ENCODE results near the gene ATAD1. TPM values are rescaled to one million over a fixed set of nuclear protein-coding genes. Genes with fewer than 3 reads are reported as not detected.

Gene ATAD1
- total and polyA plus RNA-seq, 2 of the 8 experiments (the other 6 are each of a cell fraction or from before 2014, with no cell fraction given): 8.9 to 35.3 TPM

GRCh38 chr10:87804939-87805569 is 13.0 kb downstream of the ATAD1 start (continued):
- no peak for TF ChIP-seq RFX5 (IDR thresholded peaks at IDR 0.05; ENCODE audit: borderline replicate concordance, low read depth, low read length)
- TF ChIP-seq, protein P1, sequence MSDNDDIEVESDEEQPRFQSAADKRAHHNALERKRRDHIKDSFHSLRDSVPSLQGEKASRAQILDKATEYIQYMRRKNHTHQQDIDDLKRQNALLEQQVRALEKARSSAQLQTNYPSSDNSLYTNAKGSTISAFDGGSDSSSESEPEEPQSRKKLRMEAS (IDR thresholded peaks at IDR 0.05): no peak
- TF ChIP-seq, protein P2, sequence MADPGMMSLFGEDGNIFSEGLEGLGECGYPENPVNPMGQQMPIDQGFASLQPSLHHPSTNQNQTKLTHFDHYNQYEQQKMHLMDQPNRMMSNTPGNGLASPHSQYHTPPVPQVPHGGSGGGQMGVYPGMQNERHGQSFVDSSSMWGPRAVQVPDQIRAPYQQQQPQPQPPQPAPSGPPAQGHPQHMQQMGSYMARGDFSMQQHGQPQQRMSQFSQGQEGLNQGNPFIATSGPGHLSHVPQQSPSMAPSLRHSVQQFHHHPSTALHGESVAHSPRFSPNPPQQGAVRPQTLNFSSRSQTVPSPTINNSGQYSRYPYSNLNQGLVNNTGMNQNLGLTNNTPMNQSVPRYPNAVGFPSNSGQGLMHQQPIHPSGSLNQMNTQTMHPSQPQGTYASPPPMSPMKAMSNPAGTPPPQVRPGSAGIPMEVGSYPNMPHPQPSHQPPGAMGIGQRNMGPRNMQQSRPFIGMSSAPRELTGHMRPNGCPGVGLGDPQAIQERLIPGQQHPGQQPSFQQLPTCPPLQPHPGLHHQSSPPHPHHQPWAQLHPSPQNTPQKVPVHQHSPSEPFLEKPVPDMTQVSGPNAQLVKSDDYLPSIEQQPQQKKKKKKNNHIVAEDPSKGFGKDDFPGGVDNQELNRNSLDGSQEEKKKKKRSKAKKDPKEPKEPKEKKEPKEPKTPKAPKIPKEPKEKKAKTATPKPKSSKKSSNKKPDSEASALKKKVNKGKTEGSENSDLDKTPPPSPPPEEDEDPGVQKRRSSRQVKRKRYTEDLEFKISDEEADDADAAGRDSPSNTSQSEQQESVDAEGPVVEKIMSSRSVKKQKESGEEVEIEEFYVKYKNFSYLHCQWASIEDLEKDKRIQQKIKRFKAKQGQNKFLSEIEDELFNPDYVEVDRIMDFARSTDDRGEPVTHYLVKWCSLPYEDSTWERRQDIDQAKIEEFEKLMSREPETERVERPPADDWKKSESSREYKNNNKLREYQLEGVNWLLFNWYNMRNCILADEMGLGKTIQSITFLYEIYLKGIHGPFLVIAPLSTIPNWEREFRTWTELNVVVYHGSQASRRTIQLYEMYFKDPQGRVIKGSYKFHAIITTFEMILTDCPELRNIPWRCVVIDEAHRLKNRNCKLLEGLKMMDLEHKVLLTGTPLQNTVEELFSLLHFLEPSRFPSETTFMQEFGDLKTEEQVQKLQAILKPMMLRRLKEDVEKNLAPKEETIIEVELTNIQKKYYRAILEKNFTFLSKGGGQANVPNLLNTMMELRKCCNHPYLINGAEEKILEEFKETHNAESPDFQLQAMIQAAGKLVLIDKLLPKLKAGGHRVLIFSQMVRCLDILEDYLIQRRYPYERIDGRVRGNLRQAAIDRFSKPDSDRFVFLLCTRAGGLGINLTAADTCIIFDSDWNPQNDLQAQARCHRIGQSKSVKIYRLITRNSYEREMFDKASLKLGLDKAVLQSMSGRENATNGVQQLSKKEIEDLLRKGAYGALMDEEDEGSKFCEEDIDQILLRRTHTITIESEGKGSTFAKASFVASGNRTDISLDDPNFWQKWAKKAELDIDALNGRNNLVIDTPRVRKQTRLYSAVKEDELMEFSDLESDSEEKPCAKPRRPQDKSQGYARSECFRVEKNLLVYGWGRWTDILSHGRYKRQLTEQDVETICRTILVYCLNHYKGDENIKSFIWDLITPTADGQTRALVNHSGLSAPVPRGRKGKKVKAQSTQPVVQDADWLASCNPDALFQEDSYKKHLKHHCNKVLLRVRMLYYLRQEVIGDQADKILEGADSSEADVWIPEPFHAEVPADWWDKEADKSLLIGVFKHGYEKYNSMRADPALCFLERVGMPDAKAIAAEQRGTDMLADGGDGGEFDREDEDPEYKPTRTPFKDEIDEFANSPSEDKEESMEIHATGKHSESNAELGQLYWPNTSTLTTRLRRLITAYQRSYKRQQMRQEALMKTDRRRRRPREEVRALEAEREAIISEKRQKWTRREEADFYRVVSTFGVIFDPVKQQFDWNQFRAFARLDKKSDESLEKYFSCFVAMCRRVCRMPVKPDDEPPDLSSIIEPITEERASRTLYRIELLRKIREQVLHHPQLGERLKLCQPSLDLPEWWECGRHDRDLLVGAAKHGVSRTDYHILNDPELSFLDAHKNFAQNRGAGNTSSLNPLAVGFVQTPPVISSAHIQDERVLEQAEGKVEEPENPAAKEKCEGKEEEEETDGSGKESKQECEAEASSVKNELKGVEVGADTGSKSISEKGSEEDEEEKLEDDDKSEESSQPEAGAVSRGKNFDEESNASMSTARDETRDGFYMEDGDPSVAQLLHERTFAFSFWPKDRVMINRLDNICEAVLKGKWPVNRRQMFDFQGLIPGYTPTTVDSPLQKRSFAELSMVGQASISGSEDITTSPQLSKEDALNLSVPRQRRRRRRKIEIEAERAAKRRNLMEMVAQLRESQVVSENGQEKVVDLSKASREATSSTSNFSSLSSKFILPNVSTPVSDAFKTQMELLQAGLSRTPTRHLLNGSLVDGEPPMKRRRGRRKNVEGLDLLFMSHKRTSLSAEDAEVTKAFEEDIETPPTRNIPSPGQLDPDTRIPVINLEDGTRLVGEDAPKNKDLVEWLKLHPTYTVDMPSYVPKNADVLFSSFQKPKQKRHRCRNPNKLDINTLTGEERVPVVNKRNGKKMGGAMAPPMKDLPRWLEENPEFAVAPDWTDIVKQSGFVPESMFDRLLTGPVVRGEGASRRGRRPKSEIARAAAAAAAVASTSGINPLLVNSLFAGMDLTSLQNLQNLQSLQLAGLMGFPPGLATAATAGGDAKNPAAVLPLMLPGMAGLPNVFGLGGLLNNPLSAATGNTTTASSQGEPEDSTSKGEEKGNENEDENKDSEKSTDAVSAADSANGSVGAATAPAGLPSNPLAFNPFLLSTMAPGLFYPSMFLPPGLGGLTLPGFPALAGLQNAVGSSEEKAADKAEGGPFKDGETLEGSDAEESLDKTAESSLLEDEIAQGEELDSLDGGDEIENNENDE (IDR thresholded peaks at IDR 0.05; ENCODE audit: insufficient replicate concordance, low read length): no peak
- TF ChIP-seq, protein P3, sequence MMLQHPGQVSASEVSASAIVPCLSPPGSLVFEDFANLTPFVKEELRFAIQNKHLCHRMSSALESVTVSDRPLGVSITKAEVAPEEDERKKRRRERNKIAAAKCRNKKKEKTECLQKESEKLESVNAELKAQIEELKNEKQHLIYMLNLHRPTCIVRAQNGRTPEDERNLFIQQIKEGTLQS (IDR thresholded peaks at IDR 0.05; ENCODE audit: insufficient read depth, low read depth, low read length): no peak
- TF ChIP-seq TAF7 (optimal IDR thresholded peaks at IDR 0.05; ENCODE audit: borderline replicate concordance, low read depth, low read length): no peak

Data from H1 (cell line).